ENCODE results near the gene OPCML. TPM values are rescaled to one million over a fixed set of nuclear protein-coding genes. Genes with fewer than 3 reads are reported as not detected.
A peak's percentile ranks its signal among the peaks of the same experiment; 100 is the strongest.

Gene OPCML
- total RNA-seq, 1 experiment from 2014 or later, result 0.21 TPM

- no peak for DNase-seq
- Histone ChIP-seq H3K27me3 (ENCODE audit: control insufficient read depth, insufficient read depth, low read length) (no peaks in the 10 kb centered on the region), H3K4me3 (ENCODE audit: insufficient read depth, low read depth, low read length) (no peak overlapping the region), H3K36me3 (replicated peaks; ENCODE audit: control insufficient read depth, insufficient read depth, low read length) (no peaks in the 10 kb centered on the region)
Measured at GRCh38 chr11:132578580-132578979, 953.7 kb downstream of the OPCML start.

GRCh38 chr11:132576706-132577105 lies 955.6 kb downstream of the OPCML start:
- H3K27me3 ChIP-seq (ENCODE audit: control insufficient read depth, insufficient read depth, low read length), result no peaks in the 10 kb centered on the region
- H3K36me3 ChIP-seq (replicated peaks; ENCODE audit: control insufficient read depth, insufficient read depth, low read length), result no peaks in the 10 kb centered on the region
- peak; percentile 36 for DNase-seq
- no peak overlapping the region for H3K4me3 ChIP-seq (ENCODE audit: insufficient read depth, low read depth, low read length)

- Histone ChIP-seq H3K27me3 (ENCODE audit: control insufficient read depth, insufficient read depth, low read length) (no peaks in the 10 kb centered on the region), H3K36me3 (replicated peaks; ENCODE audit: control insufficient read depth, insufficient read depth, low read length) (no peaks in the 10 kb centered on the region), H3K4me3 (ENCODE audit: insufficient read depth, low read depth, low read length) (no peak overlapping the region)
- no peak for DNase-seq
Measured at GRCh38 chr11:132564091-132564885, 968.0 kb downstream of the OPCML start.

GRCh38 chr11:132563050-132563449 lies 969.3 kb downstream of the OPCML start:
- no peak for DNase-seq
- Histone ChIP-seq H3K27me3 (ENCODE audit: control insufficient read depth, insufficient read depth, low read length) (no peaks in the 10 kb centered on the region), H3K36me3 (replicated peaks; ENCODE audit: control insufficient read depth, insufficient read depth, low read length) (no peaks in the 10 kb centered on the region), H3K4me3 (ENCODE audit: insufficient read depth, low read depth, low read length) (no peak overlapping the region)

GRCh38 chr11:132561937-132562336 lies 970.4 kb downstream of the OPCML start:
- H3K4me3 ChIP-seq (ENCODE audit: insufficient read depth, low read depth, low read length), result no peak overlapping the region
- H3K27me3 ChIP-seq (ENCODE audit: control insufficient read depth, insufficient read depth, low read length), result no peaks in the 10 kb centered on the region
- no peaks in the 10 kb centered on the region for H3K36me3 ChIP-seq (replicated peaks; ENCODE audit: control insufficient read depth, insufficient read depth, low read length)
- no peak for DNase-seq

GRCh38 chr11:132559331-132560036 lies 972.8 kb downstream of the OPCML start:
- Histone ChIP-seq H3K27me3 (ENCODE audit: control insufficient read depth, insufficient read depth, low read length) (no peaks in the 10 kb centered on the region), H3K36me3 (replicated peaks; ENCODE audit: control insufficient read depth, insufficient read depth, low read length) (no peaks in the 10 kb centered on the region), H3K4me3 (ENCODE audit: insufficient read depth, low read depth, low read length) (no peak overlapping the region)
- DNase-seq, result peak; percentile 14

GRCh38 chr11:132556316-132556715 lies 976.0 kb downstream of the OPCML start:
- no peak overlapping the region for H3K4me3 ChIP-seq (ENCODE audit: insufficient read depth, low read depth, low read length)
- H3K36me3 ChIP-seq (replicated peaks; ENCODE audit: control insufficient read depth, insufficient read depth, low read length), result no peaks in the 10 kb centered on the region
- DNase-seq, result no peak
- H3K27me3 ChIP-seq (ENCODE audit: control insufficient read depth, insufficient read depth, low read length), result no peaks in the 10 kb centered on the region

- H3K4me3 ChIP-seq (ENCODE audit: insufficient read depth, low read depth, low read length), result no peak overlapping the region
- no peaks in the 10 kb centered on the region for H3K36me3 ChIP-seq (replicated peaks; ENCODE audit: control insufficient read depth, insufficient read depth, low read length)
- H3K27me3 ChIP-seq (ENCODE audit: control insufficient read depth, insufficient read depth, low read length), result no peaks in the 10 kb centered on the region
- no peak for DNase-seq
Measured at GRCh38 chr11:132555617-132556016, 976.7 kb downstream of the OPCML start.

- H3K36me3 ChIP-seq (replicated peaks; ENCODE audit: control insufficient read depth, insufficient read depth, low read length), result no peaks in the 10 kb centered on the region
- H3K4me3 ChIP-seq (ENCODE audit: insufficient read depth, low read depth, low read length), result no peak overlapping the region
- DNase-seq, result no peak
- H3K27me3 ChIP-seq (ENCODE audit: control insufficient read depth, insufficient read depth, low read length), result no peaks in the 10 kb centered on the region
Measured at GRCh38 chr11:132551016-132551415, 981.3 kb downstream of the OPCML start.

- Histone ChIP-seq H3K27me3 (ENCODE audit: control insufficient read depth, insufficient read depth, low read length) (no peaks in the 10 kb centered on the region), H3K4me3 (ENCODE audit: insufficient read depth, low read depth, low read length) (no peak overlapping the region), H3K36me3 (replicated peaks; ENCODE audit: control insufficient read depth, insufficient read depth, low read length) (no peaks in the 10 kb centered on the region)
- no peak for DNase-seq
Measured at GRCh38 chr11:132549561-132549960, 982.7 kb downstream of the OPCML start.

GRCh38 chr11:132549001-132549400 lies 983.3 kb downstream of the OPCML start:
- Histone ChIP-seq H3K4me3 (ENCODE audit: insufficient read depth, low read depth, low read length) (no peak overlapping the region), H3K36me3 (replicated peaks; ENCODE audit: control insufficient read depth, insufficient read depth, low read length) (no peaks in the 10 kb centered on the region), H3K27me3 (ENCODE audit: control insufficient read depth, insufficient read depth, low read length) (no peaks in the 10 kb centered on the region)
- no peak for DNase-seq

- Histone ChIP-seq H3K4me3 (ENCODE audit: insufficient read depth, low read depth, low read length) (no peak overlapping the region), H3K27me3 (ENCODE audit: control insufficient read depth, insufficient read depth, low read length) (no peaks in the 10 kb centered on the region)
- no peak for DNase-seq
Measured at GRCh38 chr11:132544007-132544406, 988.3 kb downstream of the OPCML start.

GRCh38 chr11:132541794-132542193 lies 990.5 kb downstream of the OPCML start:
- Histone ChIP-seq H3K27me3 (ENCODE audit: control insufficient read depth, insufficient read depth, low read length) (no peaks in the 10 kb centered on the region), H3K36me3 (replicated peaks; ENCODE audit: control insufficient read depth, insufficient read depth, low read length) (no peaks in the 10 kb centered on the region), H3K4me3 (ENCODE audit: insufficient read depth, low read depth, low read length) (no peak overlapping the region)
- DNase-seq, result no peak

More at GRCh38 chr11:132544007-132544406, 988.3 kb downstream of the OPCML start:
- H3K36me3 ChIP-seq (replicated peaks; ENCODE audit: control insufficient read depth, insufficient read depth, low read length), result no peaks in the 10 kb centered on the region

GRCh38 chr11:132540581-132540980 lies 991.7 kb downstream of the OPCML start:
- DNase-seq, result no peak
- H3K27me3 ChIP-seq (ENCODE audit: control insufficient read depth, insufficient read depth, low read length), result no peaks in the 10 kb centered on the region
- no peaks in the 10 kb centered on the region for H3K36me3 ChIP-seq (replicated peaks; ENCODE audit: control insufficient read depth, insufficient read depth, low read length)
- H3K4me3 ChIP-seq (ENCODE audit: insufficient read depth, low read depth, low read length), result no peak overlapping the region

Data from H7 (cell line).